GM18907 (cell line): ENCODE measurements around the gene TNFSF13.
A peak's percentile ranks its signal among the peaks of the same experiment; 100 is the strongest.

Source experiments
- ATAC-seq: cut with Tn5 transposase; IDR thresholded peaks from one replicate; pipeline ENCODE4 v1.9.1; 2021; ENCODE audit warnings: mild to moderate bottlenecking, moderate library complexity; ENCODE audit not compliant: unreplicated experiment

Gene TNFSF13

GRCh38 chr17:7551396-7551795, 7.2 kb upstream of the TNFSF13 start:
- ATAC-seq = no peak

- peak; percentile 66 for ATAC-seq
These were observed 5.9 kb upstream of the TNFSF13 start for GRCh38 chr17:7552621-7553051.

GRCh38 chr17:7553356-7553755, 5.2 kb upstream of the TNFSF13 start:
- no peak for ATAC-seq

- no peak for ATAC-seq
These were observed 3.1 kb upstream of the TNFSF13 start for GRCh38 chr17:7555320-7555948.

- ATAC-seq = no peak
These were observed 1.9 kb upstream of the TNFSF13 start for GRCh38 chr17:7556627-7557026.

GRCh38 chr17:7557147-7557764, 1.3 kb upstream of the TNFSF13 start:
- no peak for ATAC-seq

GRCh38 chr17:7557775-7558543, 591 bp upstream of the TNFSF13 start:
- ATAC-seq = no peak

- ATAC-seq = no peak
These were observed 996 bp downstream of the TNFSF13 start for GRCh38 chr17:7559320-7560171.

- ATAC-seq = peak; percentile 23
These were observed 1.9 kb downstream of the TNFSF13 start for GRCh38 chr17:7560172-7561027.

- ATAC-seq = peak; percentile 48
These were observed 2.6 kb downstream of the TNFSF13 start for GRCh38 chr17:7561028-7561575.

GRCh38 chr17:7561589-7562207, 3.1 kb downstream of the TNFSF13 start, which contains the start of gene SENP3:
Gene SENP3 (plus strand): TSS chr17:7561919. CDS start chr17:7563077, 1,158 bp downstream.
- peak; percentile 49 for ATAC-seq

- no peak for ATAC-seq
These were observed 3.7 kb downstream of the TNFSF13 start for GRCh38 chr17:7562208-7562605.

- ATAC-seq = no peak
These were observed 4.7 kb downstream of the TNFSF13 start for GRCh38 chr17:7563115-7563869.

- ATAC-seq = no peak
These were observed 11.0 kb downstream of the TNFSF13 start for GRCh38 chr17:7569571-7569970.

- no peak for ATAC-seq
These were observed 11.8 kb downstream of the TNFSF13 start for GRCh38 chr17:7570351-7570750.

GRCh38 chr17:7572338-7572587, 13.7 kb downstream of the TNFSF13 start:
- no peak for ATAC-seq

GRCh38 chr17:7572588-7573323, 14.2 kb downstream of the TNFSF13 start:
- peak; percentile 85 for ATAC-seq
